IPS-15b (cell line): ENCODE data around the gene PSTPIP1.
"Not testable (repeated sequence)": the region's sequence is repeated elsewhere in the genome, so short reads cannot be mapped to it uniquely, and the experiment has no call there.

Source experiments
- H3K27me3 ChIP-seq: one replicate; pipeline ENCODE4 v1.6.1; 2013; ENCODE audit warnings: low read length; ENCODE audit not compliant: control insufficient read depth, insufficient read depth
- H3K36me3 ChIP-seq: one replicate; pipeline ENCODE4 v1.6.1; 2013; ENCODE audit warnings: low read length; ENCODE audit not compliant: control insufficient read depth, insufficient read depth
- H3K4me1 ChIP-seq: one replicate; pipeline ENCODE4 v1.6.1; 2013; ENCODE audit warnings: mild to moderate bottlenecking, low read length; ENCODE audit not compliant: control insufficient read depth, insufficient read depth
- H3K4me3 ChIP-seq: one replicate; pipeline ENCODE4 v1.5.1; 2013; ENCODE audit warnings: low read depth, low read length
- H3K9ac ChIP-seq: one replicate; pipeline ENCODE4 v1.6.1; 2013; ENCODE audit warnings: low read depth, mild to moderate bottlenecking, low read length
- H3K9me3 ChIP-seq: one replicate; pipeline ENCODE4 v1.6.1; 2013; ENCODE audit warnings: mild to moderate bottlenecking, low read length; ENCODE audit not compliant: control insufficient read depth, insufficient read depth

PSTPIP1 gene

GRCh38 chr15:76994971-76995945 is at the start of gene PSTPIP1:
PSTPIP1 (plus strand) TSS chr15:76995126; CDS start chr15:76995574, 448 bp downstream.
- Histone ChIP-seq H3K4me3 (no peak within 1 kb of the TSS), H3K27me3 (no peaks in the 10 kb centered on the region), H3K9me3 (no peaks in the 10 kb centered on the region), H3K9ac (no peak within 1 kb of the TSS), H3K4me1 (no peaks in the 10 kb centered on the region), H3K36me3 (no peaks in the 10 kb centered on the region)

DNA sequence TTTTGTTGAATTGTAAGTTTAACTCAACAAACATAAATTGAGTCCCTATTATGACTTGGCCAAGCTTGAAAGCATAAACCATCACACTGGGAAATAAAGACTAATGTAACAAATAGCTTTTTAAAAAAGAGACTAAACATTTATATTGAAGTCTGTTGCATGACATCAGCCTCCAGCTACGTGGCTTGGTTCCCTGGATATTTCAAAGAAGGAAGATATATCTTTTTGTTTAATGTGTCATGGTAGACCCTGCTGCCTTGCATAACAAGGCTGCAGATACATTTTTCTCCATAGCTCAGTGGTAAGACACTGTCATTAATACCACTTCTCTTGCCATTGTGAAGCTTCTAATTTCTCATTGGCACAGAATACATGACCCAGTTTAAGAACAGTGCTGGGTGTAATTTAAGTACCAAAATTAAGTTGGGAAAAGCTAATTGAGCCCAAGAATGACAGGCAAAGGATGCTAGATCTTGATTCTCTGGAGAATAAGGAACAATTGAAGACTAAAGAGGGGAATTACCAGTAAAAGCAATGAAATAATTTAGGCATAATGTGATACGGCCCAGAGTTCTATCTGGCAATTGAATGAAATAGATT is 49.3 kb upstream of the PSTPIP1 start:
- H3K9me3 ChIP-seq = no peaks in the 10 kb centered on the region

DNA sequence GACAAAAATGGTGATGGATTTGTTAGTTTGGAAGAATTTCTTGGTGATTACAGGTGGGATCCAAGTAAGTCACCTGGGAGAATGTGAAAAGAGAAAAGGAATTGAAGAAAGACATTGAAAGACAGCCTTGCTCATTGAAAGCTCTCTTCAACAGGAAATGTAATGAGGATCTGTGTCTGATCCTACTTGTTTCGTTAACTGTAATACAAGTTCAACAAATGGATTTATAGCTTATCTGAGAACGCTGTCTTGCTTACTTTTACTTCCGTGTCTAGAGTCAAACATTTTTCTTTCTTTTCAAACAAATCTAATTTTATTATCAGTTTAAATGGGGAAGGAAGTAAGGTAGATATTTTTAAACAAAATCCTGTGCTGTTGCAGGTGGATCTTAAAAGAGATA is 47.5 kb upstream of the PSTPIP1 start:
- Histone ChIP-seq H3K36me3 (peaks cover 13% of the 10 kb centered on the region), H3K9ac (no peak overlapping the region), H3K4me3 (no peak overlapping the region)

More for the DNA sequence above, 49.3 kb upstream of the PSTPIP1 start:
- Histone ChIP-seq H3K27me3 (no peaks in the 10 kb centered on the region), H3K4me3 (no peak overlapping the region), H3K36me3 (peaks cover 8% of the 10 kb centered on the region), H3K4me1 (peaks cover 6% of the 10 kb centered on the region), H3K9ac (no peak overlapping the region)

GRCh38 chr15:76951220-76951619 is 43.7 kb upstream of the PSTPIP1 start:
- peaks cover 9% of the 10 kb centered on the region for H3K36me3 ChIP-seq
- H3K9me3 ChIP-seq = no peaks in the 10 kb centered on the region
- H3K27me3 ChIP-seq = no peaks in the 10 kb centered on the region
- no peak overlapping the region for H3K4me3 ChIP-seq
- no peaks in the 10 kb centered on the region for H3K4me1 ChIP-seq
- no peak overlapping the region for H3K9ac ChIP-seq

More for the DNA sequence above, 47.5 kb upstream of the PSTPIP1 start:
- Histone ChIP-seq H3K4me1 (no peaks in the 10 kb centered on the region), H3K27me3 (no peaks in the 10 kb centered on the region), H3K9me3 (no peaks in the 10 kb centered on the region)

- no peaks in the 10 kb centered on the region for H3K9me3 ChIP-seq
- H3K36me3 ChIP-seq = peaks cover 5% of the 10 kb centered on the region
- H3K27me3 ChIP-seq = no peaks in the 10 kb centered on the region
- no peaks in the 10 kb centered on the region for H3K4me1 ChIP-seq
- H3K9ac ChIP-seq = no peak overlapping the region
- H3K4me3 ChIP-seq = no peak overlapping the region
Observed at GRCh38 chr15:76953913-76954312, 41.0 kb upstream of the PSTPIP1 start.

DNA sequence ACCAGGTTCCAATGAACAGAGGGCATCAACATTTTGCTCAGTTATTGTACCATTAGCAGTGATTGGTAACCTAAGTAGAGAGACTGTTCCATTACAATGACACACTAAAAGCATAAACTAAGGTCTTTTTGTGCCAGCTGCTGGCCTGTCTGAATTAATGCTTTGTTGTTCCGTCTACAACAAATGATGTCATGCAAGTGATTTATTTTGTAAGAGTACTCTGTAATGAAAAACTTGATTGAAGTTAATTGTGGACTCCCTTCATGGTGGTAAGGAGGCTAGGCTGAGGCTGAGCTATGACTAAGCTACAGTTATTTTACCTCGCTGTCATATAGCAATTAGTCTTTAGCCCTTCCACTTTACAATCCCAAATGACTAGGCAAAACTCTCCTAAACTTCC is 40.2 kb upstream of the PSTPIP1 start:
- no peaks in the 10 kb centered on the region for H3K9me3 ChIP-seq
- H3K4me3 ChIP-seq = no peak overlapping the region
- H3K9ac ChIP-seq = no peak overlapping the region
- peaks cover 5% of the 10 kb centered on the region for H3K36me3 ChIP-seq
- H3K4me1 ChIP-seq = no peaks in the 10 kb centered on the region
- H3K27me3 ChIP-seq = no peaks in the 10 kb centered on the region

DNA sequence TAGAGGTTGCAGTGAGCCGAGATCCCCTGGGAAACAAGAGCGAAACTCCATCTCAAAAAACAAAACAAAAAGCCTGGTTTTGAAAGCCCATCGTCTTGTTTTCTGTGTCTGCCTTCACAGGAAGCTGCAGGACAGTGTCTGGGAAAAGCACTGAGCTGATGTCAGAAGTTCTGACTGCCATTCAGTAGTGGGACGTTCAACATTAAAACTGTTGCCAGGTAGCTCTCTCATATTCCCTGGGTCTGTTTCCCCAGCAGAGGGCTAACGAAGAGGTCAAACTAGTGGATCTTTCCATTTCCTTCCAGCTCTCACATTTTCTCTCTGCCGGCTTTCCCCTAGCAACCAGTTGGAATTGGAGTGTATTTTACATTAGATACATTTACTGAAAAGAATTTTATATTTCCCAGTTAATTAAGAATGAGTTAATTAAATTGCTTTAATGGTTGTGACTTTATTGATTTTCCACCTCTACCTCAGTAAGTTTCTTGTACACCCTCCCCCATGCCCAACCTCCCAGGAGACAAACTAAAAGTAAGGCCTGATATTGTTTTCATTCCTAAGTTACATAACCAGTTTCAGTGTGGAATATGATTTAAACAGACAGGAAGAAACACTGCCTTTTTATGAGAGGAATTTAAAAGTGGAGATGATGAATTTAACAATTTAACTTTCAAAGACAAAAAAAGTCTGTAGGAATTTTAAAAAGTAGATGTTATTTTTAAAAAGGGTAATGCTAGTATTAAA is 33.5 kb upstream of the PSTPIP1 start:
- Histone ChIP-seq H3K4me1 (peaks cover 6% of the 10 kb centered on the region), H3K27me3 (no peaks in the 10 kb centered on the region), H3K9ac (no peak overlapping the region), H3K4me3 (no peak overlapping the region), H3K36me3 (no peaks in the 10 kb centered on the region), H3K9me3 (no peaks in the 10 kb centered on the region)

GRCh38 chr15:76962337-76963013 is 32.5 kb upstream of the PSTPIP1 start:
- H3K4me3 ChIP-seq = no peak overlapping the region

GRCh38 chr15:76963596-76963995 is 31.3 kb upstream of the PSTPIP1 start:
- Histone ChIP-seq H3K27me3 (no peaks in the 10 kb centered on the region), H3K4me3 (no peak overlapping the region), H3K36me3 (no peaks in the 10 kb centered on the region), H3K9ac (no peak overlapping the region), H3K4me1 (peaks cover 6% of the 10 kb centered on the region), H3K9me3 (no peaks in the 10 kb centered on the region)

More at GRCh38 chr15:76962337-76963013, 32.5 kb upstream of the PSTPIP1 start:
- Histone ChIP-seq H3K9ac (no peak overlapping the region), H3K4me1 (peaks cover 6% of the 10 kb centered on the region), H3K36me3 (no peaks in the 10 kb centered on the region), H3K9me3 (no peaks in the 10 kb centered on the region), H3K27me3 (no peaks in the 10 kb centered on the region)

GRCh38 chr15:76964157-76964556 is 30.8 kb upstream of the PSTPIP1 start:
- peaks cover 6% of the 10 kb centered on the region for H3K4me1 ChIP-seq
- no peaks in the 10 kb centered on the region for H3K27me3 ChIP-seq
- H3K9me3 ChIP-seq = no peaks in the 10 kb centered on the region
- no peak overlapping the region for H3K9ac ChIP-seq
- no peak overlapping the region for H3K4me3 ChIP-seq
- H3K36me3 ChIP-seq = no peaks in the 10 kb centered on the region

GRCh38 chr15:76966051-76966450 is 28.9 kb upstream of the PSTPIP1 start:
- not testable (repeated sequence) for H3K36me3 ChIP-seq, H3K4me3 ChIP-seq, H3K9ac ChIP-seq, H3K9me3 ChIP-seq, H3K27me3 ChIP-seq, H3K4me1 ChIP-seq
